Tibial nerve (tissue), 4 donors: Measurements from ENCODE around the gene MXRA8. TPM values are rescaled to one million over a fixed set of nuclear protein-coding genes. Genes with fewer than 3 reads are reported as not detected.
"Not testable (repeated sequence)": the region's sequence is repeated elsewhere in the genome, so short reads cannot be mapped to it uniquely, and the experiment has no call there.

Experiments used
- DNase-seq, 2 donors: peaks; one replicate each; pipeline ENCODE4 v3.0.0-alpha.2; 2019; ENCODE audit warnings: low spot score in 2 of 2
- H3K27ac ChIP-seq, 4 donors: fragments of 200-600 bp; sonication (generic) in 3 of 4; one replicate each; pipeline ENCODE4 v1.5.1; 2017 to 2019; ENCODE audit warnings: mild to moderate bottlenecking in 1 of 4
- H3K27me3 ChIP-seq, 2 donors: fragments of 200-600 bp; sonication (generic) in 1 of 2; one replicate each; pipeline versions ENCODE4 v1.5.1 to v1.6.0; 2017 to 2019
- H3K36me3 ChIP-seq, 3 donors: fragments of 200-600 bp; sonication (generic); one replicate each; pipeline ENCODE4 v1.5.1; 2018 to 2019
- H3K4me1 ChIP-seq, 4 donors: fragments of 200-600 bp; sonication (generic) in 3 of 4; one replicate each; pipeline ENCODE4 v1.5.1; 2017 to 2019
- H3K4me3 ChIP-seq, 4 donors: fragments of 200-600 bp; sonication (generic) in 3 of 4; one replicate each; pipeline ENCODE4 v1.5.1; 2017 to 2019; ENCODE audit warnings: mild to moderate bottlenecking in 1 of 4, moderate library complexity in 1 of 4
- H3K9me3 ChIP-seq, 4 donors: fragments of 200-600 bp; sonication (generic) in 3 of 4; one replicate each; pipeline ENCODE4 v1.5.1; 2017 to 2019
- EP300 ChIP-seq, 2 donors: sonication (generic); formaldehyde crosslinking; IDR thresholded peaks; one replicate each; pipeline ENCODE4 v1.6.1; 2017; ENCODE audit warnings: antibody characterized with exemption in 2 of 2, mild to moderate bottlenecking in 1 of 2
- POLR2A ChIP-seq, 2 donors: fragments of 450-650 bp; IDR thresholded peaks; one replicate each; pipeline ENCODE4 v1.6.1; 2017; ENCODE audit warnings: antibody characterized with exemption in 2 of 2, mild to moderate bottlenecking in 2 of 2, moderate library complexity in 2 of 2
- WGBS, 2 donors: methylation state at CpG; one replicate each; pipeline ENCODE4 v1.1.5; 2018; 5-methylcytosine and 5-hydroxymethylcytosine counted together
- total RNA-seq, 4 donors: library from RNA; depleted of rRNA; stranded (reverse); fragments of >200 nt; gene quantifications; one replicate each; pipeline ENCODE4 v1.1.0, GENCODE V29; 2016
- TF ChIP-seq, protein P1 (sequence below), 5 experiments: fragments of 200-600 bp in 3 of 5; fragments of 450-650 bp in 2 of 5; sonication (generic) in 3 of 5; IDR thresholded peaks; one replicate each; pipeline ENCODE4 v1.5.1; 2016 to 2019; ENCODE audit warnings: antibody characterized with exemption in 5 of 5, mild to moderate bottlenecking in 3 of 5, moderate library complexity in 2 of 5

The MXRA8 gene
- total RNA-seq, 4 donors from 2014 or later = 351 to 659 (median 448) TPM

DNA sequence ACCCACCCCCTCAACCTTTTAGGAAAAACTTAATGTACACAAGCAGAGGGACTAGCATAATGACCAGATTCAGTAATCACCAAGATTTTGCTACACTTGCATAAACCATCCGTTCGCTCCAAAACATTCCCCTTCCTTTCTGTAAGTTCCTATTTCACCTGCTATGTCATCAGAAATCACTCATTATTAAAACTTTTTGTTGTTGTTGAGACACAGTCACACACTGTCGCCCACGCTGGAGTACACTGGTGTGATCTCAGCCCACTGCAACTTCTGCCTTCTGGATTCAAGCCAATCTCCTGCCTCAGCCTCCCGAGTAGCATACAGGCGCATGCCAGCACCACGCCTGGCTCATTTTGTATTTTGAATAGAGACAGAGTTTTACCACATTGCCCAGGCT is 45.3 kb upstream of the MXRA8 start:
- no peak for DNase-seq
- no peak overlapping the region for H3K27ac ChIP-seq
- no peaks in the 10 kb centered on the region for H3K27me3 ChIP-seq
- H3K36me3 ChIP-seq = peaks cover 0 to 61% (median 5%) of the 10 kb centered on the region in 3 donors
- H3K4me3 ChIP-seq = no peak overlapping the region
- H3K9me3 ChIP-seq = no peaks in the 10 kb centered on the region
- peaks cover 4 to 71% (median 30%) of the 10 kb centered on the region in 4 donors for H3K4me1 ChIP-seq
- WGBS, 2 donors = 56 to 64% methylated on average over 7 of the region's 7 CpGs
- TF ChIP-seq, protein P1, sequence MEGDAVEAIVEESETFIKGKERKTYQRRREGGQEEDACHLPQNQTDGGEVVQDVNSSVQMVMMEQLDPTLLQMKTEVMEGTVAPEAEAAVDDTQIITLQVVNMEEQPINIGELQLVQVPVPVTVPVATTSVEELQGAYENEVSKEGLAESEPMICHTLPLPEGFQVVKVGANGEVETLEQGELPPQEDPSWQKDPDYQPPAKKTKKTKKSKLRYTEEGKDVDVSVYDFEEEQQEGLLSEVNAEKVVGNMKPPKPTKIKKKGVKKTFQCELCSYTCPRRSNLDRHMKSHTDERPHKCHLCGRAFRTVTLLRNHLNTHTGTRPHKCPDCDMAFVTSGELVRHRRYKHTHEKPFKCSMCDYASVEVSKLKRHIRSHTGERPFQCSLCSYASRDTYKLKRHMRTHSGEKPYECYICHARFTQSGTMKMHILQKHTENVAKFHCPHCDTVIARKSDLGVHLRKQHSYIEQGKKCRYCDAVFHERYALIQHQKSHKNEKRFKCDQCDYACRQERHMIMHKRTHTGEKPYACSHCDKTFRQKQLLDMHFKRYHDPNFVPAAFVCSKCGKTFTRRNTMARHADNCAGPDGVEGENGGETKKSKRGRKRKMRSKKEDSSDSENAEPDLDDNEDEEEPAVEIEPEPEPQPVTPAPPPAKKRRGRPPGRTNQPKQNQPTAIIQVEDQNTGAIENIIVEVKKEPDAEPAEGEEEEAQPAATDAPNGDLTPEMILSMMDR (IDR thresholded peaks at IDR 0.05) = no peak
- TF ChIP-seq POLR2A (IDR thresholded peaks at IDR 0.05) = no peak
- TF ChIP-seq EP300 (IDR thresholded peaks at IDR 0.05) = no peak

DNA sequence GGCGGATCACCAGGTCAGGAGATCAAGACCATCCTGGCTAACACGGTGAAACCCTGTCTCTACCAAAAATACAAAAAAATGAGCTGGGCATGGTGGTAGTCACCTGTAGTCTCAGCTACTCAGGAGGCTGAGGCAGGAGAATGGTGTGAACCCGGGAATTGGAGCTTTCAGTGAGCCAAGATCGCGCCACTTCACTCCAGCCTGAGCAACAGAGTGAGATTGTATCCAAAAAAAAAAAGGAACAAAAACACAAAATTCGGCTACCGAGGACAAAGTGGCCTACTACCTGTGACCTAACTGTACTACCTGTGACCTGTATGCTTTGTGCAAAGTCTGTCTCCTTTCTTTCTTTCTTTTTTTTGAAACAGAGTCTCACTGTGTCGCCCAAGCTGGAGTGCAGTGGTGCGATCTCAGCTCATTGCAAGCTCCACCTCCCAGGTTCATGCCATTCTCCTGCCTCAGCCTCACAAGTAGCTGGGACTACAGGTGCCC is 44.6 kb upstream of the MXRA8 start:
- WGBS, 2 donors = 80 to 83% methylated on average over 9 of the region's 9 CpGs
- not testable (repeated sequence) for H3K9me3 ChIP-seq, H3K27ac ChIP-seq, H3K27me3 ChIP-seq, H3K4me3 ChIP-seq, DNase-seq
- Histone ChIP-seq H3K36me3 (peaks cover 0 to 63% (median 5%) of the 10 kb centered on the region in 3 donors), H3K4me1 (peaks cover 4 to 70% (median 32%) of the 10 kb centered on the region in 4 donors)

DNA sequence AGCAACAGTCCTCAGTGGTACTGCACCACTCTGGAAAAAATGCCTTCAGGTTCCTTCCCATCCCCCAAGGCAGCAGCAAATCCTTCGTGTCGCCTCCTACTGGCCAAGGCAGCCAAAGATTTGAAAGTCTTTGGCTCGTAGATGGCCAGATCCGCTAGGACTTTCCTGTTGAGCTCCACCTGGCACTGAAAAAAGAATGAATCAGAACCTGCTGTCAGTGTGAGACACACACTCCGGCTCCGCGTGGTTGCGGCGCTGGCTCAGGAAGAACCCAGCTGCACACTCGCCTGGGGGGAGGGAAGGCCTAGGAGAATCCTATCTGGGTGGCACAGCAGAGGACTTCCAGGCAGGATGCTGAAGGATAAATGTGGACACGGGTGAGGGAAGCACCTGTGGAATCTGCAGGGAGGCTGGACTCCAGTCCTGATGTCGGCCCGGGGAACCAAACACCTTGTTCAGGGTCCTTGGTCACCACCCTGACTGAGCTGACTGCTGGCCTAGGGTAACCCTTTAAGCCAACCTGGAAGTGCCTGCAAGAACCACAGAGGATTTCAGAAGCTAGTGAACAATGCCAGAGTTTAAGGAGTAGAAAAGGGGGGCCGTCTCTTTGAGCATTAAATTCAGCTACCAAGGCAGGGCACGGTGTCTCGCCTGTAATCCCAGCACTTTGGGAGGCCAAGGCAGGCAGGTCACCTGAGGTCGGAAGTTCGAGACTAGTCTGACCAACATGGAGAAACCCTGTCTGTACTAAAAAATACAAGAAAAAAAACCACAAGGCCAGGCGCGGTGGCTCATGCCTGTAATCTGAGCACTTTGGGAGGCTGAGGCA is 43.9 kb upstream of the MXRA8 start:
- WGBS, 2 donors = 73 to 76% methylated on average over 20 of the region's 20 CpGs
- peaks cover 0 to 69% (median 9%) of the 10 kb centered on the region in 3 donors for H3K36me3 ChIP-seq
- no peak for TF ChIP-seq EP300 (IDR thresholded peaks at IDR 0.05)
- no peak for TF ChIP-seq POLR2A (IDR thresholded peaks at IDR 0.05)
- TF ChIP-seq, protein P1 (IDR thresholded peaks at IDR 0.05) = no peak
- no peak overlapping the region for H3K4me3 ChIP-seq
- H3K27me3 ChIP-seq = no peaks in the 10 kb centered on the region
- H3K27ac ChIP-seq = no peak overlapping the region
- no peaks in the 10 kb centered on the region for H3K9me3 ChIP-seq
- peaks cover 4 to 75% (median 33%) of the 10 kb centered on the region in 4 donors for H3K4me1 ChIP-seq
- DNase-seq = no peak

DNA sequence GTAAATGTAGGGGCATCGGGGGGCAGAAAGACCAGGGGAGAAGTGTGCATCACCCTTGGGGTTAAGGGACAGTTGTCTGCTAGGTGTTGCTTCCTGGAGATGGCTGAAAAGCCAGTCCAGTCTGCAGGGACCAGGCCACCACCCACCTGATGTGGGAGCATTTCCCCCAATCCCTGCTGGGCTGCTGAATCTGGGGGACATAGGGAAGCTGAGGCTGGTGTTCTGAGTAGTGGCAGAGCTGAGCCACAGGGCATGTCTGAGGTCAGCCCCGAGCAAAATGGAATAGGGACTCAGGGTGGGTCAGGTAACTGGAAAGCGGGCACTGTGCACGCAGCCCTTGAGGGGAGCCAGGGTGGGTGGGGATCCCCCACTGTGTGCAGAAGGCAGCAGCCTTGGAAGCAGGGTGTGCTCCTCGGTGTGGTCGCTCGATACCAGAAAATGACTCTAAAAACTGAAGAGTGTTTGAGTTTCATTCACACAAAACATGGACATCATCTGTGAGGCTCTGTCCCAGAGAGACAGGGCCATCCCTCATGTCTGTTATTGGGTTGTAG is 43.2 kb upstream of the MXRA8 start:
- no peaks in the 10 kb centered on the region for H3K27me3 ChIP-seq
- WGBS, 2 donors = 82 to 87% methylated on average over 7 of the region's 7 CpGs
- DNase-seq = no peak
- no peak overlapping the region for H3K27ac ChIP-seq
- H3K4me1 ChIP-seq = peaks cover 4 to 79% (median 32%) of the 10 kb centered on the region in 4 donors
- no peaks in the 10 kb centered on the region for H3K9me3 ChIP-seq
- peaks cover 0 to 77% (median 10%) of the 10 kb centered on the region in 3 donors for H3K36me3 ChIP-seq
- no peak overlapping the region for H3K4me3 ChIP-seq
- TF ChIP-seq, protein P1 (IDR thresholded peaks at IDR 0.05) = no peak
- TF ChIP-seq POLR2A (IDR thresholded peaks at IDR 0.05) (no peak), EP300 (IDR thresholded peaks at IDR 0.05) (no peak)

DNA sequence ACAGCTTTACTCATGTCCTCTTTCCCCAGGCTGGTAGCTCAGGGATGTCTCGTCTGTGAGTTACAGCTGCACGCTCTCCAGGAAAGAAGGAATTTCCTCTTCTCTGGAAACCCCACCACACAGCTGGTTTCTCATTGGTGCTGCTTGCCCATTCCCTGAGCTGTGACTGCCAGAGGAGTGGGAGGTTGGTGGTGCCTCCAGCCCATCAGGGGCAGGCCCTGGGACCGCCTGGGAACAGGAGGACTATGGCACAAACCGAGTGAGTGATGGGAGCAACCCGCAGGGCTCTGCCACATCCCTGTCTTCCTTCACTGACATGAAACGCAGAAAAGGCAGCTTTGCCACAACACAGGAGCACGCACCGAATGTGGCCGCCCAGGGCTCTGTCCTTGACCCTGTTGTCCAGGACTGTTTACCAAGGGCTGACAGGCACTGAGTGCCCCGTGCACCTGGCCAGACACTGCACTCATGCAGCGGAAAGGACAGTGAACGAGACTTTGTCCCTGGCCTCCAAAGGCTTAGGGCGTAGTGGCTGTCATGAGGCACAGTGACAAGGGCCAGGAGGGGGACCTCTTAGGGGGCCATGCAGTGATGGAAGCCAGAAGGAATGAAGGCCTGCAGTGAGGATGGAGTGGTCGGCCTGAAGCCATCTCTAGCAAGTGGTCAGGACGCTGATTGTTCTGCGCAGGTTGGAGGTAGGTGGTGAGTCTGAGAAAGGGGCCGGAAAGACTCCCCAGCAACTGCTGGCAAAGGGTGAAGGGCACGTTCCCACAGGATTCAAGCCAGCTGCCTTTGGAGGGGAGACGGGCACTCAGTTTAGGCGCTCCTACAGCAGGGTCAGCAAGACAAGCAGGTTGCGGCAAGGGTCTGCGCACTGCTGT is 42.5 kb upstream of the MXRA8 start:
- WGBS, 2 donors = 78 to 83% methylated on average over 22 of the region's 22 CpGs
- no peak for DNase-seq
- no peaks in the 10 kb centered on the region for H3K9me3 ChIP-seq
- peaks cover 0 to 72% (median 25%) of the 10 kb centered on the region in 4 donors for H3K4me1 ChIP-seq
- TF ChIP-seq POLR2A (IDR thresholded peaks at IDR 0.05) (no peak), EP300 (IDR thresholded peaks at IDR 0.05) (no peak)
- TF ChIP-seq, protein P1 (IDR thresholded peaks at IDR 0.05) = no peak
- no peaks in the 10 kb centered on the region for H3K27me3 ChIP-seq
- peaks cover 0 to 81% (median 10%) of the 10 kb centered on the region in 3 donors for H3K36me3 ChIP-seq
- H3K4me3 ChIP-seq = peak overlapping the region in 1 of 4 donors; percentile 96
- H3K27ac ChIP-seq = peak overlapping the region in 3 of 4 donors; percentile 69 to 93 (median 89)
